Anterior cingulate cortex (tissue), 58 donors: ENCODE results near the gene CMTR1.

Experiments
- DNase-seq, 58 donors: peaks; one replicate each; lab custom pipeline; 2025; lab: John Stamatoyannopoulos, UW

The CMTR1 gene

GRCh38 chr6:37525460-37526357 is 92.7 kb downstream of the CMTR1 start:
- DNase-seq: no peak

- DNase-seq: no peak
Observed at GRCh38 chr6:37528541-37528940, 95.5 kb downstream of the CMTR1 start.

GRCh38 chr6:37530297-37530696 is 97.3 kb downstream of the CMTR1 start:
- no peak for DNase-seq

- no peak for DNase-seq
Observed at GRCh38 chr6:37531026-37531425, 98.0 kb downstream of the CMTR1 start.
